ENCODE results near the gene CADM4.

DNA sequence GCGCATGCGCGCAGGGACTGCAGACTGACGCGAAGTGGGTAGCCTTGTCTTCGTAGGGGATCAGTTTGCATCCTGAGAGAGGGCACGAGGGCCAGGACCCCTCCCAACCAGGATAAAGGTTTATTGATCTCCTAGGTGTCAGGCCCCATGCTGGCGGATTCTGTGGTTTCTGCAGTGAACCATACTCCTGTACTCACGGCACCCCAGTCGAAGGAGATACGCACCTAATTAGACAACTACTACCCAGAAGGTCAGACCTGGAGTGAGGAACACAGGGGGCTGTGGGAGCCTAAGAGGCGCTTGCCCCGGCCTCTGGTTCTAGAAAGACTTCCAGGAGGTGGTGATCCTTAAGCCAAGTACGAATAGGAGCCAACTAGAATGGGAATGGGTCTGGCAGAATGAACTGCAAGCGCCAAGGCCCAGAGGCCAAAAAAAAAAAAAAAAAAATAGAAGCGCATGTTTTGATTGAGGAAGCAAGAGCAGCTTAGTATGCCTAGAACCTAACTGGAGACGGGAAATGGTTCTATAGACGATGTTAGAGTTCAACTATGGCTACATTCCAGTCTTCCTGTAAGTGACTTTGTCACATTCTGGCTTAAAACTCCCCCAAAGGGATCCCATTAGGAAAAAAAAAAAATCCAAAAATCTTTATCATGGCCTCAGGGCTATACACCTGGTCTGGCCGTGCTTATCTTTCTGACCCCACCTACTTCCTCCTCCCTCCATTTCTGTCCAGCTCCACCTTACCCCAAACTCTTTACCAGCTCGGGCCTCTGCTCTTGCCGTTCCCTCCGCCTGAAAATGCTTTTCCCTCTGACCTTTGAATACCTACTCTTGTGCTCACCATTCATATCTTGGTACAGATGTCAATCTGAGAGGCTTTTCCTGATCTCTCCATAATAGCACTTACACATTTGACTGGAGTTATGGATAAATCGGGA is 19.3 kb downstream of the CADM4 start:
- no peak for TF ChIP-seq SNIP1 (IDR thresholded peaks at IDR 0.05; ENCODE audit: low read depth)
- TF ChIP-seq, protein P1, sequence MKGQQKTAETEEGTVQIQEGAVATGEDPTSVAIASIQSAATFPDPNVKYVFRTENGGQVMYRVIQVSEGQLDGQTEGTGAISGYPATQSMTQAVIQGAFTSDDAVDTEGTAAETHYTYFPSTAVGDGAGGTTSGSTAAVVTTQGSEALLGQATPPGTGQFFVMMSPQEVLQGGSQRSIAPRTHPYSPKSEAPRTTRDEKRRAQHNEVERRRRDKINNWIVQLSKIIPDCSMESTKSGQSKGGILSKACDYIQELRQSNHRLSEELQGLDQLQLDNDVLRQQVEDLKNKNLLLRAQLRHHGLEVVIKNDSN (CRISPR knock-in tag; IDR thresholded peaks at IDR 0.05), result no peak
- TF ChIP-seq TEAD4 (IDR thresholded peaks at IDR 0.05; ENCODE audit: low read length), result peak; percentile 45; the same call in 1 of the 2 replicates
- TF ChIP-seq TEAD4 (CRISPR knock-in tag; IDR thresholded peaks at IDR 0.05; ENCODE audit: borderline replicate concordance), result no peak
- peak; percentile 18; the same call in 1 of the 2 replicates for TF ChIP-seq STAT5A (IDR thresholded peaks at IDR 0.05; ENCODE audit: borderline replicate concordance, low read length)
- TF ChIP-seq TAF1 (IDR thresholded peaks at IDR 0.05; ENCODE audit: control insufficient read depth, extremely low read depth, insufficient read depth, low read length, severe bottlenecking), result no peak
- TF ChIP-seq MAZ (CRISPR knock-in tag; conservative IDR thresholded peaks at IDR 0.05 in 1 of 2, IDR thresholded peaks at IDR 0.05 in 1 of 2), result no peak
- no peak for TF ChIP-seq GATA2 (CRISPR knock-in tag; IDR thresholded peaks at IDR 0.05)
- TF ChIP-seq RBM22 (IDR thresholded peaks at IDR 0.05; ENCODE audit: low read depth, low read length, poor library complexity, severe bottlenecking), result no peak
- TF ChIP-seq BRF1 (IDR thresholded peaks at IDR 0.05; ENCODE audit: borderline replicate concordance, extremely low read depth, insufficient read length), result no peak
